K562 (cell line): ENCODE data around the gene RPS6KL1. TPM values are rescaled to one million over a fixed set of nuclear protein-coding genes. Genes with fewer than 3 reads are reported as not detected.

Experiments used
- ATAC-seq: fragments of 200-7000 bp; cut with Tn5 transposase; 3 replicates; pipeline ENCODE4 v1.9.1; 2020; ENCODE audit warnings: moderate library complexity
- BruUV-seq: library from RNA; stranded (reverse); fragments of 400-500 nt; replicated peaks from 2 replicates; lab custom pipeline; 2021; lab: Mats Ljungman, UMichigan
- CTCF ChIA-PET: fragments of 300-600 bp; formaldehyde crosslinking; extraction: SDS; loops from one replicate; lab custom pipeline; 2021; ENCODE audit warnings: low intra/inter-chr PET ratio; lab: Yijun Ruan, JAX
- POLR2A ChIA-PET: fragments of 300-600, 350-650 bp; sonication (Branson Sonifier 250); formaldehyde crosslinking; extraction: SDS; loops from one replicate; lab custom pipeline; 2021; ENCODE audit warnings: antibody characterized with exemption, inconsistent platforms; lab: Yijun Ruan, JAX
- DNase-seq, 4 experiments: peaks; one replicate each; pipeline versions ENCODE4 v3.0.0 to v3.0.0-alpha.2; 2011 to 2018; ENCODE audit warnings: low spot score in 3 of 4, mixed read lengths in 3 of 4; ENCODE audit errors: extremely low read depth in 1 of 4
- FAIRE-seq: peaks from 2 replicates; lab custom pipeline; 2011; peaks lifted over from hg19 to GRCh38; lab: Jason Lieb, UNC
- H2AFZ ChIP-seq: 2 replicates; pipeline ENCODE4 v1.6.0; 2011; ENCODE audit warnings: low read depth, low read length, control low read depth, inconsistent platforms
- H3K27ac ChIP-seq: fragments of 200-600 bp; 3 replicates; pipeline ENCODE4 v1.8.0; 2011; ENCODE audit warnings: low read depth, mild to moderate bottlenecking, control low read depth, inconsistent platforms, low read length, moderate library complexity, mixed read lengths; ENCODE audit errors: extremely low read depth
- H3K27me3 ChIP-seq, 2 experiments: fragments of 300-600 bp in 1 of 2; 2 replicates in 1 of 2; 3 replicates in 1 of 2; pipeline versions ENCODE4 v1.6.0 to v1.8.0; 2011; ENCODE audit warnings: inconsistent platforms in 2 of 2, low read length in 2 of 2, mild to moderate bottlenecking in 1 of 2, mixed read lengths in 1 of 2, moderate library complexity in 1 of 2; ENCODE audit not compliant: control insufficient read depth in 2 of 2, insufficient read depth in 2 of 2
- H3K36me3 ChIP-seq: fragments of 300-600 bp; 3 replicates; pipeline ENCODE4 v1.8.0; 2011; ENCODE audit warnings: mild to moderate bottlenecking, low read length, inconsistent platforms; ENCODE audit not compliant: control insufficient read depth, insufficient read depth
- H3K4me1 ChIP-seq, 2 experiments: fragments of 200-600 bp in 1 of 2; replicated peaks in 1 of 2; 2 replicates in 1 of 2; 3 replicates in 1 of 2; pipeline versions ENCODE4 v1.5.1 to v1.8.0; 2011; ENCODE audit warnings: inconsistent platforms in 2 of 2, low read length in 2 of 2, mild to moderate bottlenecking in 1 of 2, mixed read lengths in 1 of 2, moderate library complexity in 1 of 2; ENCODE audit not compliant: control insufficient read depth in 2 of 2, insufficient read depth in 2 of 2
- H3K4me2 ChIP-seq: 2 replicates; pipeline ENCODE4 v1.6.1; 2011; ENCODE audit warnings: low read length, control low read depth, inconsistent platforms, mixed read lengths; ENCODE audit not compliant: insufficient read depth
- H3K4me3 ChIP-seq: fragments of 200-600 bp; sonication (generic), shearing (Covaris generic); 2 replicates; pipeline ENCODE4 v1.5.1; 2016; ENCODE audit warnings: control low read depth, inconsistent platforms
- H3K79me2 ChIP-seq: fragments of 200-600 bp; 3 replicates; pipeline ENCODE4 v1.8.0; 2011; ENCODE audit warnings: low read length, inconsistent platforms; ENCODE audit not compliant: control insufficient read depth, insufficient read depth
- H3K9ac ChIP-seq, 2 experiments: 2 replicates each; pipeline versions ENCODE4 v1.6.0 to v1.6.1; 2011; ENCODE audit warnings: low read depth in 2 of 2, low read length in 2 of 2, control low read depth in 1 of 2, inconsistent platforms in 1 of 2, mild to moderate bottlenecking in 1 of 2, mixed read lengths in 1 of 2; ENCODE audit not compliant: insufficient read depth in 1 of 2
- H3K9me1 ChIP-seq: one replicate; pipeline ENCODE4 v1.6.0; 2011; ENCODE audit warnings: inconsistent platforms, mild to moderate bottlenecking, low read length, moderate library complexity; ENCODE audit not compliant: control insufficient read depth, insufficient read depth
- H3K9me3 ChIP-seq: replicated peaks from 2 replicates; pipeline ENCODE4 v1.5.1; 2011; ENCODE audit warnings: low read depth, low read length, inconsistent platforms; ENCODE audit not compliant: control insufficient read depth, insufficient read depth
- H4K20me1 ChIP-seq: replicated peaks from 2 replicates; pipeline ENCODE4 v1.6.1; 2011; ENCODE audit warnings: low read length, inconsistent platforms, mixed read lengths; ENCODE audit not compliant: control insufficient read depth, insufficient read depth
- BRD4 ChIP-seq: fragments of 200-600 bp; sonication (generic); IDR thresholded peaks from 2 replicates; pipeline ENCODE4 v1.6.1; 2017; ENCODE audit warnings: inconsistent platforms
- GATA2 ChIP-seq: sonication (generic); formaldehyde crosslinking; IDR thresholded peaks from 2 replicates; pipeline ENCODE4 v1.4.0; 2020; ENCODE audit warnings: mild to moderate bottlenecking, missing genetic modification reagents
- IRF2 ChIP-seq: sonication (generic); formaldehyde crosslinking; IDR thresholded peaks from 2 replicates; pipeline ENCODE4 v1.8.1; 2022; ENCODE audit warnings: mild to moderate bottlenecking, missing genetic modification reagents
- MYBL2 ChIP-seq, 2 experiments: fragments of 450-650 bp in 1 of 2; sonication (generic) in 1 of 2; formaldehyde crosslinking in 1 of 2; IDR thresholded peaks; 2 replicates each; pipeline versions ENCODE4 v1.6.1 to v1.8.1; 2017 to 2022; ENCODE audit warnings: borderline replicate concordance in 1 of 2, inconsistent platforms in 1 of 2, low read depth in 1 of 2, mild to moderate bottlenecking in 1 of 2, missing genetic modification reagents in 1 of 2, moderate library complexity in 1 of 2
- PRMT5 ChIP-seq: sonication (generic); formaldehyde crosslinking; IDR thresholded peaks from 2 replicates; pipeline ENCODE4 v1.5.0; 2020; ENCODE audit warnings: missing genetic modification reagents
- PYGO2 ChIP-seq: fragments of 450-650 bp; IDR thresholded peaks from 2 replicates; pipeline ENCODE4 v1.6.1; 2016; ENCODE audit warnings: mild to moderate bottlenecking, missing genetic modification characterization, moderate library complexity, missing compliant biosample characterization
- RFX7 ChIP-seq: fragments of 250-450 bp; sonication (Bioruptor Pico); IDR thresholded peaks from 2 replicates; pipeline ENCODE4 v1.5.1; 2021; ENCODE audit warnings: mild to moderate bottlenecking
- SIN3A ChIP-seq, 2 experiments: fragments of 150-350 bp in 1 of 2; IDR thresholded peaks; 2 replicates each; pipeline ENCODE4 v1.6.1; 2011 to 2016; ENCODE audit warnings: borderline replicate concordance in 2 of 2, low read depth in 2 of 2, low read length in 2 of 2, mild to moderate bottlenecking in 2 of 2, moderate library complexity in 2 of 2; ENCODE audit not compliant: control insufficient read depth in 1 of 2
- SIRT6 ChIP-seq: IDR thresholded peaks from one replicate; pipeline ENCODE4 v1.6.1; 2012; ENCODE audit warnings: low read depth, mild to moderate bottlenecking, control low read depth, inconsistent platforms, low read length, moderate library complexity
- STAT5A ChIP-seq: IDR thresholded peaks from 2 replicates; pipeline ENCODE4 v1.6.1; 2012; ENCODE audit warnings: low read length, inconsistent platforms, borderline replicate concordance
- WGBS: fragments of 100-300 bp; shearing (Covaris generic); methylation state at CpG from one replicate; pipeline ENCODE4 v1.1.6; 2016; ENCODE audit warnings: low coverage, mixed read lengths; ENCODE audit not compliant: insufficient coverage; ENCODE audit errors: missing lambda C conversion rate; 5-methylcytosine and 5-hydroxymethylcytosine counted together
- in situ Hi-C: fragments of 300-500 bp; cut with MboI; formaldehyde crosslinking; loops from 4 replicates; pipeline ENCODE4 v1.15.0; 2018; ENCODE audit warnings: inconsistent platforms, mixed read lengths
- intact Hi-C: fragments of 100-400 bp; cut with micrococcal nuclease; formaldehyde crosslinking; loops from 2 replicates; pipeline ENCODE4 v1.14.2; 2022
- polyA plus RNA-seq, 8 experiments: library from polyadenylated mRNA; depleted of rRNA in 4 of 8; stranded (reverse) in 5 of 8; unstranded in 3 of 8; fragments of >200 nt; fragmentation: Nextera tagmentation in 2 of 8; fragmentation: Illumina TruSeq in 1 of 8; extraction: Ambion mirVana in 2 of 8; extraction: Trizol in 1 of 8; gene quantifications; 2 replicates each; pipeline versions ENCODE4 v1.2.1 to v1.2.3, GENCODE V29; 2011 to 2014; ENCODE audit warnings: inconsistent platforms in 1 of 8, missing spikeins in 1 of 8
- total RNA-seq, 7 experiments: library from RNA; depleted of rRNA in 6 of 7; stranded (reverse); fragments of >200 nt in 6 of 7; fragmentation: Illumina TruSeq in 2 of 7; extraction: Trizol in 2 of 7; gene quantifications; 2 replicates each; pipeline versions ENCODE4 v1.2.1 to v1.2.3, GENCODE V29; 2011 to 2021; ENCODE audit warnings: low replicate concordance in 1 of 7

Gene RPS6KL1
- total and polyA plus RNA-seq, 9 of the 15 experiments (the other 6 are each of a cell fraction or from before 2014, with no cell fraction given), result 0.91 to 15.5 (median 8.1) TPM

GRCh38 chr14:74921053-74921620 lies 1.9 kb downstream of the RPS6KL1 start:
- in situ Hi-C loops, result no loop called here
- Histone ChIP-seq H3K27ac (no peak overlapping the region), H2AFZ (no peak overlapping the region), H3K4me2 (no peak overlapping the region), H3K4me1 (peaks cover 0 to 30% of the 10 kb centered on the region in 2 experiments; a peak in 3 of 5 replicates), H4K20me1 (no peaks in the 10 kb centered on the region), H3K36me3 (no peaks in the 10 kb centered on the region), H3K27me3 (no peaks in the 10 kb centered on the region), H3K9ac (peak overlapping the region in 1 of 2 experiments; percentile 55; a peak in 1 of 4 replicates), H3K9me3 (no peaks in the 10 kb centered on the region), H3K4me3 (no peak overlapping the region), H3K79me2 (no peaks in the 10 kb centered on the region; the same call in 2 of the 3 replicates), H3K9me1 (no peaks in the 10 kb centered on the region)
- 95% methylated on average over 8 of the region's 19 CpGs for WGBS
- ATAC-seq (no peak), FAIRE-seq (no peak), DNase-seq (no peak)
- no TSS peak for BruUV-seq
- TF ChIP-seq IRF2 (CRISPR knock-in tag) (no peak), STAT5A (no peak), PRMT5 (CRISPR knock-in tag) (no peak), SIN3A (IDR thresholded peaks at IDR 0.05; ENCODE audit: borderline replicate concordance in 2 of 2, control insufficient read depth in 1 of 2, low read depth in 2 of 2, low read length in 2 of 2) (no peak), BRD4 (no peak), MYBL2 (IDR thresholded peaks at IDR 0.05; ENCODE audit: low read depth) (no peak), MYBL2 (CRISPR knock-in tag; IDR thresholded peaks at IDR 0.05; ENCODE audit: borderline replicate concordance) (no peak), RFX7 (CRISPR knock-in tag) (no peak), PYGO2 (tag) (no peak), SIRT6 (no peak), GATA2 (no peak)
- CTCF ChIA-PET, result interaction anchor here (1.4 kb wide), 1 partner anchor 168 kb away, joined by 4 read pairs; no protein-coding TSS in a partner anchor
- POLR2A ChIA-PET, result interaction anchor here (0.9 to 1.0 kb wide), 2 partner anchors 20 to 143 kb away, joined by 3 to 4 read pairs; partner anchors contain the start of gene ACYP1
- intact Hi-C loops, result no loop called here
